HEK293T (cell line): Measurements from ENCODE around the gene GIMAP5.

Source experiments
- ARNT ChIP-seq: fragments of 450-650 bp; IDR thresholded peaks from 2 replicates; pipeline ENCODE4 v1.6.1; 2017; ENCODE audit warnings: mild to moderate bottlenecking
- CTBP1 ChIP-seq: fragments of 450-650 bp; IDR thresholded peaks from 2 replicates; pipeline ENCODE4 v1.6.1; 2016; ENCODE audit warnings: borderline replicate concordance
- ELF4 ChIP-seq: fragments of 450-650 bp; IDR thresholded peaks from 2 replicates; pipeline ENCODE4 v1.6.1; 2017; ENCODE audit warnings: antibody characterized with exemption
- FOXK2 ChIP-seq: fragments of 450-650 bp; IDR thresholded peaks from 2 replicates; pipeline ENCODE4 v1.6.1; 2016; ENCODE audit warnings: mild to moderate bottlenecking
- FOXM1 ChIP-seq: fragments of 450-650 bp; IDR thresholded peaks from 2 replicates; pipeline ENCODE4 v1.6.1; 2017; ENCODE audit warnings: mild to moderate bottlenecking, borderline replicate concordance
- PKNOX1 ChIP-seq: fragments of 450-650 bp; IDR thresholded peaks from 2 replicates; pipeline ENCODE4 v1.6.1; 2016
- SP1 ChIP-seq: fragments of 450-650 bp; IDR thresholded peaks from 2 replicates; pipeline ENCODE4 v1.6.1; 2017
- ZNF384 ChIP-seq: fragments of 450-650 bp; IDR thresholded peaks from 2 replicates; pipeline ENCODE4 v1.6.1; 2016

- TF ChIP-seq ARNT (no peak), PKNOX1 (no peak), CTBP1 (no peak), FOXM1 (no peak), ELF4 (no peak), ZNF384 (no peak), SP1 (no peak), FOXK2 (no peak)
Observed at GRCh38 chr7:150738092-150738491, 874 bp downstream of the GIMAP5 start.
